Retinal pigment epithelial cell (primary cell): ENCODE data around the gene NUDT3.
"Not testable (repeated sequence)": the region's sequence is repeated elsewhere in the genome, so short reads cannot be mapped to it uniquely, and the experiment has no call there.

Source experiments
- DNase-seq: peaks from one replicate; pipeline ENCODE4 v3.0.0-alpha.2; 2010; ENCODE audit warnings: low read depth
- H3K4me3 ChIP-seq: 2 replicates; pipeline ENCODE4 v1.5.1; 2011; ENCODE audit warnings: mild to moderate bottlenecking, low read length, control low read depth, moderate library complexity
- CTCF ChIP-seq: conservative IDR thresholded peaks from 2 replicates; pipeline ENCODE4 v1.5.1; 2011; ENCODE audit warnings: low read depth, low read length, control low read depth, inconsistent platforms

Gene NUDT3

GRCh38 chr6:34414999-34415858 is 22.8 kb upstream of the NUDT3 start:
- peak; percentile 55 for TF ChIP-seq CTCF
- H3K4me3 ChIP-seq, result no peak overlapping the region
- peak; percentile 36 for DNase-seq

GRCh38 chr6:34412643-34413214 is 20.3 kb upstream of the NUDT3 start:
- no peak overlapping the region for H3K4me3 ChIP-seq
- DNase-seq, result no peak
- TF ChIP-seq CTCF, result no peak

GRCh38 chr6:34412016-34412415 is 19.5 kb upstream of the NUDT3 start:
- no peak for TF ChIP-seq CTCF
- H3K4me3 ChIP-seq, result no peak overlapping the region
- peak; percentile 51 for DNase-seq

GRCh38 chr6:34407915-34408314 is 15.4 kb upstream of the NUDT3 start:
- not testable (repeated sequence) for H3K4me3 ChIP-seq, DNase-seq

- TF ChIP-seq CTCF, result no peak
These were observed 4.0 kb upstream of the NUDT3 start for GRCh38 chr6:34396518-34396917.

GRCh38 chr6:34393966-34394305 is 1.5 kb upstream of the NUDT3 start:
- no peak for DNase-seq
- TF ChIP-seq CTCF, result no peak
- no peak overlapping the region for H3K4me3 ChIP-seq

More at GRCh38 chr6:34396518-34396917, 4.0 kb upstream of the NUDT3 start:
- no peak overlapping the region for H3K4me3 ChIP-seq
- no peak for DNase-seq

GRCh38 chr6:34393191-34393965 is 909 bp upstream of the NUDT3 start:
- no peak for TF ChIP-seq CTCF
- H3K4me3 ChIP-seq, result peak overlapping the region; percentile 60
- no peak for DNase-seq
